ENCODE data around the gene TPPP. TPM values are rescaled to one million over a fixed set of nuclear protein-coding genes. Genes with fewer than 3 reads are reported as not detected.

Gene TPPP
- polyA plus RNA-seq, 1 donor (not counting 4 experiments of a cell fraction or from before 2014, with no cell fraction given) = 0.88 TPM

- Histone ChIP-seq H3K9me3 (ENCODE audit: control insufficient read depth, low read depth, low read length) (peaks cover 14% of the 10 kb centered on the region), H4K20me1 (ENCODE audit: control insufficient read depth, extremely low read depth, insufficient read depth, low read length) (no peaks in the 10 kb centered on the region), H3K27ac (ENCODE audit: control insufficient read depth, insufficient read depth, low read length) (no peak overlapping the region), H2AFZ (ENCODE audit: control insufficient read depth, low read length) (no peak overlapping the region), H3K36me3 (ENCODE audit: control insufficient read depth in 2 of 2, extremely low read depth in 1 of 2, insufficient read depth in 2 of 2, low read length in 2 of 2) (peaks cover 9 to 23% of the 10 kb centered on the region in 2 experiments), H3K9me1 (ENCODE audit: control insufficient read depth, extremely low read depth, insufficient read depth, low read length) (no peaks in the 10 kb centered on the region), H3K79me2 (ENCODE audit: control insufficient read depth, insufficient read depth, low read length) (no peaks in the 10 kb centered on the region), H3K4me2 (ENCODE audit: control insufficient read depth, extremely low read depth, insufficient read depth, low read depth, low read length) (no peak overlapping the region), H3K4me3 (ENCODE audit: control insufficient read depth in 2 of 3, extremely low read depth in 1 of 3, insufficient read depth in 2 of 3, low read depth in 1 of 3, low read length in 3 of 3) (no peak overlapping the region), H3K27me3 (ENCODE audit: control insufficient read depth, extremely low read depth, insufficient read depth, low read length) (no peaks in the 10 kb centered on the region), H3K4me1 (ENCODE audit: control insufficient read depth, extremely low read depth, insufficient read depth, low read length) (no peaks in the 10 kb centered on the region), H3K9ac (ENCODE audit: control insufficient read depth, extremely low read depth, insufficient read depth, low read length) (no peak overlapping the region)
- dilution Hi-C loops (cut with MboI; ENCODE audit: extremely low pct_ligation_motif_present, low sequenced_read_pairs) = no loop called here
- TF ChIP-seq EZH2 (IDR thresholded peaks at IDR 0.05; ENCODE audit: low read length) = no peak
- TF ChIP-seq, protein P1, sequence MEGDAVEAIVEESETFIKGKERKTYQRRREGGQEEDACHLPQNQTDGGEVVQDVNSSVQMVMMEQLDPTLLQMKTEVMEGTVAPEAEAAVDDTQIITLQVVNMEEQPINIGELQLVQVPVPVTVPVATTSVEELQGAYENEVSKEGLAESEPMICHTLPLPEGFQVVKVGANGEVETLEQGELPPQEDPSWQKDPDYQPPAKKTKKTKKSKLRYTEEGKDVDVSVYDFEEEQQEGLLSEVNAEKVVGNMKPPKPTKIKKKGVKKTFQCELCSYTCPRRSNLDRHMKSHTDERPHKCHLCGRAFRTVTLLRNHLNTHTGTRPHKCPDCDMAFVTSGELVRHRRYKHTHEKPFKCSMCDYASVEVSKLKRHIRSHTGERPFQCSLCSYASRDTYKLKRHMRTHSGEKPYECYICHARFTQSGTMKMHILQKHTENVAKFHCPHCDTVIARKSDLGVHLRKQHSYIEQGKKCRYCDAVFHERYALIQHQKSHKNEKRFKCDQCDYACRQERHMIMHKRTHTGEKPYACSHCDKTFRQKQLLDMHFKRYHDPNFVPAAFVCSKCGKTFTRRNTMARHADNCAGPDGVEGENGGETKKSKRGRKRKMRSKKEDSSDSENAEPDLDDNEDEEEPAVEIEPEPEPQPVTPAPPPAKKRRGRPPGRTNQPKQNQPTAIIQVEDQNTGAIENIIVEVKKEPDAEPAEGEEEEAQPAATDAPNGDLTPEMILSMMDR (optimal IDR thresholded peaks at IDR 0.05 in 1 of 3, IDR thresholded peaks at IDR 0.05 in 1 of 3, conservative IDR thresholded peaks at IDR 0.05 in 1 of 3; ENCODE audit: extremely low read depth in 1 of 3, insufficient read depth in 2 of 3, low read length in 3 of 3) = no peak
- DNase-seq (ENCODE audit: low read depth, low spot score) (no peak), FAIRE-seq (no peak)
Measured at GRCh38 chr5:652023-652515, 41.1 kb downstream of the TPPP start.

DNA sequence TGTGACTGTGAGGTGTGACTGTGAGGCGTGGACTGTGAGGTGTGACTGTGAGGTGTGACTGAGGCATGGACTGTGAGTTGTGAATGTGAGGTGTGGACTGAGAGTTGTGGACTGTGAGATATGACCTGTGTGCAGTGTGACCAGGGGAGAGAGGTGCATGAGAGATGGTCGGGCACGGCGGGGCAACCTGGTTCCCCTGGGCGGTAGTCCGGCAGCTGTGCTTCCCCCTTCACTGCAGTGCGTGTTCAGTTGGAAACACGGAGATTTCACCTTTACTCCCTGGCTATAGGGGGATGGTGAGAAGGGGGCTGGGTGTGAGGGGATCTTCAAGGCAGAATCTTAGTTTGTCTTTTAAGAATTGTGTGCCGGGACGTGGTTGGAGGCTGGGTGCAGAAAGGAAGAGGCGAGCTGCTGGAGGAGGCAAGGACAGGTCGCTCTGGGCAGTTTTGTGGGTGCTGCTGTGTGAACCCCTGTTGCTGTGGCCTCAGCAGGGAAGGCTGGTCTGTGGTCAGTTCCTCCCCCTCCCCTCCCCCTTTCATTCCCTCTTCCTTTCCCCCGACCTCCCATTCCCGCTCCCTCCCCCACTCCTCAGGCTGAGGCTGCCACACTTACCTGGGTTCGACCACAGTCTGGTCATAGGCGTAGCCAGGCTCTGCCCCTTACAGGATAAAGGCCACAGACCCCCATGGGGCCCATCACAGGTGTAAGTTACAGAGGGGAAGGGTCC, 41.7 kb downstream of the TPPP start:
- DNase-seq (ENCODE audit: low read depth, low spot score) (no peak), FAIRE-seq (no peak)
- Histone ChIP-seq H3K27me3 (ENCODE audit: control insufficient read depth, extremely low read depth, insufficient read depth, low read length) (no peaks in the 10 kb centered on the region), H2AFZ (ENCODE audit: control insufficient read depth, low read length) (no peak overlapping the region), H3K9me1 (ENCODE audit: control insufficient read depth, extremely low read depth, insufficient read depth, low read length) (no peaks in the 10 kb centered on the region), H4K20me1 (ENCODE audit: control insufficient read depth, extremely low read depth, insufficient read depth, low read length) (no peaks in the 10 kb centered on the region), H3K9me3 (ENCODE audit: control insufficient read depth, low read depth, low read length) (peaks cover 14% of the 10 kb centered on the region), H3K4me1 (ENCODE audit: control insufficient read depth, extremely low read depth, insufficient read depth, low read length) (no peaks in the 10 kb centered on the region), H3K79me2 (ENCODE audit: control insufficient read depth, insufficient read depth, low read length) (no peaks in the 10 kb centered on the region), H3K9ac (ENCODE audit: control insufficient read depth, extremely low read depth, insufficient read depth, low read length) (no peak overlapping the region), H3K4me2 (ENCODE audit: control insufficient read depth, extremely low read depth, insufficient read depth, low read depth, low read length) (no peak overlapping the region), H3K36me3 (ENCODE audit: control insufficient read depth in 2 of 2, extremely low read depth in 1 of 2, insufficient read depth in 2 of 2, low read length in 2 of 2) (peaks cover 11 to 26% of the 10 kb centered on the region in 2 experiments), H3K27ac (ENCODE audit: control insufficient read depth, insufficient read depth, low read length) (no peak overlapping the region), H3K4me3 (ENCODE audit: control insufficient read depth in 2 of 3, extremely low read depth in 1 of 3, insufficient read depth in 2 of 3, low read depth in 1 of 3, low read length in 3 of 3) (no peak overlapping the region)
- dilution Hi-C loops (cut with MboI; ENCODE audit: extremely low pct_ligation_motif_present, low sequenced_read_pairs) = no loop called here
- TF ChIP-seq EZH2 (IDR thresholded peaks at IDR 0.05; ENCODE audit: low read length) = no peak
- TF ChIP-seq, protein P1 (optimal IDR thresholded peaks at IDR 0.05 in 1 of 3, IDR thresholded peaks at IDR 0.05 in 1 of 3, conservative IDR thresholded peaks at IDR 0.05 in 1 of 3; ENCODE audit: extremely low read depth in 1 of 3, insufficient read depth in 2 of 3, low read length in 3 of 3) = no peak

Measured in keratinocyte (primary cell).